Ectodermal cell (in vitro differentiated cells): Measurements from ENCODE around the gene FGF3. TPM values are rescaled to one million over a fixed set of nuclear protein-coding genes. Genes with fewer than 3 reads are reported as not detected.

Source experiments
- H3K27ac ChIP-seq: 2 replicates; pipeline ENCODE4 v1.7.0; 2013; ENCODE audit warnings: mild to moderate bottlenecking, low read depth, low read length; ENCODE audit not compliant: insufficient read depth, poor library complexity, severe bottlenecking
- H3K27me3 ChIP-seq: 2 replicates; pipeline ENCODE4 v1.7.0; 2013; ENCODE audit warnings: mild to moderate bottlenecking, low read length; ENCODE audit not compliant: insufficient read depth, control insufficient read depth, poor library complexity, severe bottlenecking
- H3K36me3 ChIP-seq: one replicate; pipeline ENCODE4 v1.7.0; 2013; ENCODE audit warnings: low read length; ENCODE audit not compliant: control insufficient read depth, insufficient read depth
- H3K4me1 ChIP-seq: one replicate; pipeline ENCODE4 v1.7.0; 2013; ENCODE audit warnings: low read length; ENCODE audit not compliant: control insufficient read depth, insufficient read depth
- H3K4me3 ChIP-seq: 2 replicates; pipeline ENCODE4 v1.7.0; 2013; ENCODE audit warnings: low read depth, low read length, control low read depth; ENCODE audit not compliant: insufficient read depth
- H3K9me3 ChIP-seq: 2 replicates; pipeline ENCODE4 v1.7.0; 2013; ENCODE audit warnings: mild to moderate bottlenecking, low read length, moderate library complexity; ENCODE audit not compliant: control insufficient read depth
- WGBS, 2 experiments: methylation state at CpG; one replicate each; pipeline ENCODE4 v1.1.7; 2013; ENCODE audit warnings: missing lambda C conversion rate in 2 of 2; 5-methylcytosine and 5-hydroxymethylcytosine counted together
- polyA plus RNA-seq, 4 experiments: library from polyadenylated mRNA; stranded (reverse); fragments of 50-300 nt; gene quantifications; one replicate each; pipeline ENCODE4 v1.2.3, GENCODE V29; 2013

FGF3 gene
- 0.61 TPM for polyA plus RNA-seq (2013, experiment 1 of 4)
- 0.46 TPM for polyA plus RNA-seq (2013, experiment 2 of 4)
- 1.7 TPM for polyA plus RNA-seq (2013, experiment 3 of 4)
- 0.49 TPM for polyA plus RNA-seq (2013, experiment 4 of 4)

DNA sequence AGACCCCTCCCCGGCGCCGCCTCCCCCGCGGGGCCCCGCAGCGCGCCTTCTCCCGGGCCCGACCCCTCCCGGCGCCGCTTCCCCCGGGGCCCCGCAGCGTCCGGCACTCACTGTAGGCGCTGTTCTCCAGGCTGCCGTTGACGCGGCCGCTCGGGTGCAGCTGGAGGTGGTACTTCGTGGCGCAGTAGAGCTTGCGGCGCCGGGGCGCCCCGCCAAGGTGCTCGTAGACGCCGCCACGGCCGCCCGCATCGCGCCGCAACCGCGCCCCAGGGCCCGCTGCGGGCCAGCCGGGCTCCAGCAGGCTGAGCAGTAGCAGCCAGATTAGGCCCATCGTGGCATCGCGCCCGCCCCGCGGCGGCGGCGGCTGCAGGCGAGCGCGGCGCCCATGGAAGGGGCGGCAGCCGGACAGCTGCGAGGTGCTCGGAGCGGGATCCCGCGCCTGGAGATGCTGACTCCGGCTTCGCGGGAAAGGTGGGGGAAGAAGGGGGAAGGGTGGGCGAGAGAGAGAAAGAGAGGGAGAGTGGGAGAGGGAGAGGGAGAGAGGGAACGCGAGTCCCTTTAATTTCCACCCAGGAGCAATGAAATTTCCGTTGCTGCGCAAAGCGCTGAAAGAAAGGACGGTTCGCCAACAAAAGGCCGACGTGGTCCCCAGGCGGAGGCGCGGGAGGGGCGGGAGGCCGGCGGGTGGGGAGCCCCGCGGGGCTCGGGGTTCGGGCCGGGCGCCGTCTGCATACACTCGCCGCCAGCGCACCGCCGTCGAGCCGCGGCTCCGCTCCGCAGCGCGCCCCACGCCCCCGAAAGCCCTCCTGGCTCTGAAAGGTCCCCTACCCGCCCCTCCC lies at the start of gene FGF3:
TSS of gene FGF3 (minus strand) at position 814 of the 839 bp plus-strand sequence. CDS start at position 331, 483 bp downstream.
- WGBS, 2 experiments, result 1% methylated on average over 104 of the region's 105 CpGs
- Histone ChIP-seq H3K9me3 (no peaks in the 10 kb centered on the region), H3K4me3 (peak within 1 kb of the TSS; percentile 18)

DNA sequence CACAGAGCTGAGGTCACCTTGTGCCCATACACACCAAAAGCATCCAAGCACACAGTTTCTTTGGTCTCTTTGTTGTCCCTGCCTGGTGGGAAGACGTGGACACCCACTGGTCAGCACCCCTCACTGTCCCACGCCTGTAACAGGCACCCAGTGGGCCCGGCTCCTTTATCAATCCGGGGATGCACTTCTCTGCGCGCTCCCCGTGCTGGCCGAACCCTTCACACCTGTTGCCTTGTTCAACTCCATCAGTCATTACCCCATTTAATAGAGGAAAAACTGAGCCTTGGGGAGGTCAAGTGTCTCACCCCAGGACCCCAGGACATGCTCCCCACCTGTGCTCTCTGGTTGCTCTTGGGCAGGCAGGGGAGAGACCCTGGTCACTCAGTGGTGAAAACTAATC lies 49.7 kb upstream of the FGF3 start:
- no peaks in the 10 kb centered on the region for H3K27me3 ChIP-seq
- WGBS, 2 experiments, result 88 to 94% methylated on average over 8 of the region's 8 CpGs
- no peaks in the 10 kb centered on the region for H3K36me3 ChIP-seq
- no peak overlapping the region for H3K4me3 ChIP-seq
- H3K4me1 ChIP-seq, result peaks cover 27% of the 10 kb centered on the region
- no peaks in the 10 kb centered on the region for H3K9me3 ChIP-seq
- no peak overlapping the region for H3K27ac ChIP-seq

More for the DNA sequence above, at the start of gene FGF3:
- Histone ChIP-seq H3K27ac (no peak within 1 kb of the TSS), H3K27me3 (peaks cover 87% of the 10 kb centered on the region), H3K36me3 (no peaks in the 10 kb centered on the region), H3K4me1 (peaks cover 13% of the 10 kb centered on the region)

DNA sequence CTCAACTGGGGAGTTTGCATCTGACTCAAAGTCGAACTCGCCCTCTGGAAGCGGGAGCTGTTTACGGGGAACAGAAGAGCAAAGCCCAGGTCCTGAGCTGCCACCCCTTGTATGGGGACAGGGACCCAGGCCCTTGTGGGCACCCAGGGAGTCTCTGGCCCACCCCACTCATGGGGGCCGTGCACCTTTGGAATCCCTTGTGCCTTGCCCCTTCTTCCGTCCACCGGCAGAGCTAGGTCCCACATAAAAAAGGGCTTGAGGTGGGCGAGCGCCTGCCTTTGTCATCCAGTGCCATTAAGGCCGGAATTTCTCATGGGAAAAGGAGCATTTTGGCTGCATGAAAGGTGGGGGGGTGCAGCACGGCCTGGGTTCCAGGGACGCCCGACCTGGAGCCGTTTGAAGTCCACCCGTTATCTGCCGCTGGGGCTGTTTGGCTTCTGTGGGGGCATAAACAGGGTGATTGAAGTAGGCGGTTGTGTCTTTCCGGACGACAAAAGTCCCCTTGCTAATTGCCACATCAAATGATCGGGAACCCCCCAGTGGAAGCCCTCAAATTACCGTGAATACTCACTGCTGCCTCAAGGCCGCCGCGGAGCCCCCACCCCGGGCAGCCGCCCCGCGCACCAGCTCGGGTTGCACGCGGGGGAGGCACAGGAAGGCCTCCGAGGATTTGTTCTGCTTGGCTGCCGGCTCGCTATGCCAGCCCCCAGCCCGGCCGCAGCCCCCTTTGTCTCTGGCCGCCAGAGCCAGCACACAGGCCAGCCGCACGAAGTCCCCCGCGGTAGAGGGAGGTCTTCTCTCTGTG lies 49.0 kb upstream of the FGF3 start:
- H3K9me3 ChIP-seq, result no peaks in the 10 kb centered on the region
- peaks cover 27% of the 10 kb centered on the region for H3K4me1 ChIP-seq
- H3K36me3 ChIP-seq, result no peaks in the 10 kb centered on the region
- 37 to 40% methylated on average over 41 of the region's 41 CpGs for WGBS, 2 experiments
- no peak overlapping the region for H3K27ac ChIP-seq
- no peaks in the 10 kb centered on the region for H3K27me3 ChIP-seq
- no peak overlapping the region for H3K4me3 ChIP-seq

DNA sequence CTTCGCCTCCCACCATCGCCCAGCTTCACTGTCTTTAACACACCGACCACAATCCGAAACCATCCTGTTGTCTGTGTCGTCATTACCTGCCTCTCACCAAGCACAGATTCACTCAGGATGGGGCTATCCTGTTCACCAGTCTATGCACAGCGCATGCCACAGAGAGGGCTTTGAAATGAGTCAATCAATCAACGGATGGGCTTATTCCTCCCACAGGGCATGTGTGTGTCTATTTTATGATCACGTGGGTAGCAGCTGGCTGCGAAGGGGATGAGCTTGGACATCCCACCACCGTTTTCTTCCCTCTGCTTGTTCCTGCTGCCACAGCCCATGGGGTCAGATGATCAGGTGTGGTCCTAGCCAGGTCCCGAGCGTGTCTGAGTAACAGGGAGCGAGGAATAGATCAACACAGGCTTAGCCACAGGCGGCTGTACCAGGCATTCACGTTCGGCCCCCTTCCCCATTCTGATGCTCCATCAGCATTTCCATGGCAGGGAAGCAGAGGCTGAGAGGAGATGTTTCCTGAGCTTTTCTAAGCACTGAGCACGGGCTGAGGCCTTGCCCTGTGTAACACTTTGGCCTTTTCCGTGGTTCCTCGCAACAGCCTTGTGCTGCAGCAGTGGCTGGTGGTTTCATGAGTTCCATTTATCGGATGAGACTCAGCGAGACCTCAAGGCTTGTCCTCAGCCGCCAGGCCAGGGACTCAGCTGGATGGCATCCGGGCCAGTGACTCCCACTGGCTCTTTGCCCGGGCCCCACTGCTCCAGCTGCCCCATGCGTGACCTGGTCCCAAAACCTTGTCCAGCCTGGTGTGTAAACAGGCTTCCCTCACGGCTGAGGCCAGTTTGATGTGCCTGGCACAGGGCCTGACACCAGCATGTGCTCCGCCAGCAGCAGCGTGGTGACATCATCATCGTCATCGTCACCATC lies 48.1 kb upstream of the FGF3 start:
- Histone ChIP-seq H3K36me3 (no peaks in the 10 kb centered on the region), H3K4me1 (peaks cover 27% of the 10 kb centered on the region), H3K9me3 (no peaks in the 10 kb centered on the region), H3K27me3 (no peaks in the 10 kb centered on the region), H3K27ac (no peak overlapping the region), H3K4me3 (no peak overlapping the region)
- WGBS, 2 experiments, result 87 to 88% methylated on average over 30 of the region's 30 CpGs

DNA sequence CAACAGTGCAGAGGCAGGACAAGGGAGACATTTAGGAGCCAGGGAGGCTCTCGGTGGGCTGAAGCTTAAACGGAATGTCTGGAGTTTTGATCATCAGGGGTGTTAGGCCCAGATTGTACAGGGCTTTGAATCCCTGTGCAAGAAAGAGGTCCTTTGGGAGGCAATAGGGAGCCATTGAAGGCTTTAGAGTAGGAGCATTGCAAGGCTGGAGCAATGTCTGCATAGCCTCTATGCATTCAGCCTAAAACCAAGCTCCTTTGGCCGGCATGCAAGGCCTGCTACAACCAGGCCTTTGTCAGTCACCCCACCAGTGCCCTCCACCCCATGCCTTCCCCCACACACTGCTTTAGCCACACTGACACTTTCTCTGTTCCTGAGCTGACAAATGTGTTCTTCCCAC lies 47.4 kb upstream of the FGF3 start:
- no peaks in the 10 kb centered on the region for H3K27me3 ChIP-seq
- peaks cover 32% of the 10 kb centered on the region for H3K4me1 ChIP-seq
- no peaks in the 10 kb centered on the region for H3K9me3 ChIP-seq
- no peak overlapping the region for H3K27ac ChIP-seq
- no peaks in the 10 kb centered on the region for H3K36me3 ChIP-seq
- H3K4me3 ChIP-seq, result no peak overlapping the region
- WGBS, 2 experiments, result 91 to 94% methylated on average over 3 of the region's 3 CpGs

DNA sequence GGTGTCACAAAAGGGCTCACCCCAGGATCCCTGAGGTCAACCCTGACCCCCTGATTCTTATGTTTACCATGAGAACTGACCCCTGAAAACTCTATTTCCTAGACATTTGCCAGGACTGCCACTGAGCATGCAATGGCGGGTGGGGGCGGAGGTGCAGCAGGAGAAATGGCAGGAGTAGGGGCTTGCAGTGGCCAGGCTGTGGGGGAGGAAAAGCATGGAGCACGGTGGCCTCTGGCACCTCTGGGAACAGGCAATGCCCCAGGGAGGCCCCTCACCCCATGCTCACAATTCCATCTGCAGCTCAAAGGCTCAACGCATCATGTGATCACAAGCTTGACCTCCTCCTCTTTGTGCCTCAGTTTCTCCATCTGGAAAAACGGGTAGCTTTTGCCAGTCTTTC lies 46.5 kb upstream of the FGF3 start:
- WGBS, 2 experiments, result 89% methylated on average over 5 of the region's 5 CpGs
- Histone ChIP-seq H3K4me1 (peaks cover 32% of the 10 kb centered on the region), H3K27me3 (no peaks in the 10 kb centered on the region), H3K9me3 (no peaks in the 10 kb centered on the region), H3K27ac (no peak overlapping the region), H3K4me3 (no peak overlapping the region), H3K36me3 (no peaks in the 10 kb centered on the region)

DNA sequence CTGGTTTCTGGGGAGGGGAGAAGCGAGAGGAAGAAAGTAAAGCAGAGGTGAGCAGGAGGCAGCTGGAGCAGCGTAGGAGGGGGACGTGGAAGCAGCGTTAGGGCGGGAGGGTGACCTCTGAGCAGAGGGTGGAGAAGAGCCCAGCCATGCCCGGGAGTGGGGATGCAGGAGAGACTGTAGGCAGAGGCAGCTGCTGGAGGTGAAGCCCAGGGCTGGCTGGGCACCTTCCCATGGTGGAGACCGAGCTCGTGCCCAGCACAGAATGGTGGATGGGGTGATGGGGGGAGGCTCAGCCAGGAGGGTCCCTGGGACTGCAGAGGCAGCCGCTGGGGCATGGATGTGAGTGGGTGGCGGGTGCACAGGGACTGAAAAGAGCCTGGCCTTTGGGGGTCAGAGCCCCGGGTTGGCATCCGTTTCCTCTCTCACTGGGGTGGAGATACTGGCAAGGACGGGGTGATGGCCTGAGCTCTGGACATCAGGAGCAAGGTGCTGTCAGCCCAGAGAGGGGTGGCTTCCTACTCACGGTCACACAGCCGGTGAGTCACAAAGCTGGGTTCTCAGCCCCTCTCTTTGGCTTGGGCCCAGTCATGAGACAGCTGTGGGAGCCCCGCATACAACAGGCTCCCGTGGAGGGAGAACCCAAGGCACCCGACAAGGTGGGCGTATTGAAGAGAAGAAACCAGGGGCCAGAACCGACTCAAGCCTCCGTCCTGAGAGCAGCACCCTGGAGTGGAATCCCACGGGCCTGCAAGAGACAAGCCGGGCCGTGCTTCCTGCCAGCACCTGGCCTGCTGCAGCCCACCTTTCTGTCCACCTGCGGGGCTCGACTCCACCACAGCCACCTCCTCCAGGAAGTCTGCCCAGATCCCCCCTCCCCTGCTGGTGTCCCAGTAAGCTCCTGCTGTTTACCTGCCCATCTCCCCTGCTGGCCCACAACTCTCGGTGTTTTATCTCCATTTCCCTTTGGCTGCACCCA lies 45.8 kb upstream of the FGF3 start:
- H3K27ac ChIP-seq, result no peak overlapping the region
- H3K4me3 ChIP-seq, result no peak overlapping the region
- no peaks in the 10 kb centered on the region for H3K36me3 ChIP-seq
- no peaks in the 10 kb centered on the region for H3K9me3 ChIP-seq
- H3K4me1 ChIP-seq, result peaks cover 32% of the 10 kb centered on the region
- no peaks in the 10 kb centered on the region for H3K27me3 ChIP-seq
- WGBS, 2 experiments, result 89 to 91% methylated on average over 27 of the region's 27 CpGs

DNA sequence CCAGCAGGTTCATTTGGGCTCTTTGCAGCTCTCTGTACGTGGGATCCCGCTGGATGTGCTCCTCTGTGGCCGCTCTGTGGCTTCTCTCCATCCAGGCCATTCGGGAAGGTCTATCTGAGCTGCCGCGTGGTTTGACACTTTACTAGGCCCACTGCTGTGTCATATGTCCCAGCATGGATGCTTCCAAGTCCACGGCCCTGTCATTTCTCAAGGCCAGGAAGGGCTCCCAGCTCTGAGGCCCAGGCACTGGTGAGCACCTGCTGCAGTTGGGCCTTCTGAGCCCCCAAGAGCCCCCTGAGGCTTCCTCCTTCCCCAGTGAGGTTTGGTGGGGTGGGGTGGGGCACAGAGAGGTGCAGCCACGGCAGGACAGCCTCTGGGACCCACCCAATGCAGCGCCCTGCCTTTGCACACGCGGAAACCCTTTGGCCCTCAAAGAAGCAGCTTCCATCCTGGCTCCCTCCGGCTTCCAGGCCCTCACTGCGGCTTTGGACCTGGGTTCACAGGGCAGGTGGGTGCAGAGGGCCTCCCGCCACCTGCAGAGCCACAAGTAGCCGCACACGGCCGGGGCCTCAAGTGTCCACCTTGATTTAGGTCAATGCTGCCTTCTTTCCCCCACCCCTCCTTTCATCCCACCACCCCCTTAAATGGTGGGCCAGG lies 44.5 kb upstream of the FGF3 start:
- no peak overlapping the region for H3K27ac ChIP-seq
- H3K4me3 ChIP-seq, result no peak overlapping the region
- 93 to 94% methylated on average over 17 of the region's 17 CpGs for WGBS, 2 experiments
- no peaks in the 10 kb centered on the region for H3K9me3 ChIP-seq
- no peaks in the 10 kb centered on the region for H3K36me3 ChIP-seq
- peaks cover 22% of the 10 kb centered on the region for H3K4me1 ChIP-seq
- no peaks in the 10 kb centered on the region for H3K27me3 ChIP-seq
